GM20000 (cell line): Measurements from ENCODE around the gene KLF13.
A peak's percentile ranks its signal among the peaks of the same experiment; 100 is the strongest.

Experiments used
- DNase-seq: peaks from one replicate; pipeline ENCODE4 v3.0.0; 2012; ENCODE audit warnings: low spot score
- TF ChIP-seq, protein P1 (sequence below): IDR thresholded peaks from 2 replicates; pipeline ENCODE4 v1.5.1; 2012; ENCODE audit warnings: mild to moderate bottlenecking, control low read depth; ENCODE audit errors: extremely low read depth, missing control alignments

KLF13 gene

DNA sequence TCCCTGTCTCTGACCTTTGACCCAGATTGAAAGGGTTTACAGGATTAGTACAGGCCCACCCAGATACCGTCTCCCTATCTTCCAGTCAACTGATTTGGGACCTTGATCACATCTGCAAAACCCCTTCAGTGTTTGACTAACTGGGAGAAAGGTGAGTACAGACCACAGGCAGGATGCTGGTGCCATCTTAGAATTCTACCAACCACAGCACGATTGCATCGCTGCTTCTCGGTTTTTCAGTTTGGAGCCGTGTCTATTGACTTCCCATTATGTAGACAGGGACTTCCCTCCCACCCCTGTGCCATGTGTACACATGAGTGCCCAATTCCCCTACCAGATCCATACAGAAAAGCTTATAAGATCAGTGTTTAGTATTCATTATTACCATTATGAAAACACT lies 6.6 kb upstream of the KLF13 start:
- DNase-seq = no peak
- TF ChIP-seq, protein P1, sequence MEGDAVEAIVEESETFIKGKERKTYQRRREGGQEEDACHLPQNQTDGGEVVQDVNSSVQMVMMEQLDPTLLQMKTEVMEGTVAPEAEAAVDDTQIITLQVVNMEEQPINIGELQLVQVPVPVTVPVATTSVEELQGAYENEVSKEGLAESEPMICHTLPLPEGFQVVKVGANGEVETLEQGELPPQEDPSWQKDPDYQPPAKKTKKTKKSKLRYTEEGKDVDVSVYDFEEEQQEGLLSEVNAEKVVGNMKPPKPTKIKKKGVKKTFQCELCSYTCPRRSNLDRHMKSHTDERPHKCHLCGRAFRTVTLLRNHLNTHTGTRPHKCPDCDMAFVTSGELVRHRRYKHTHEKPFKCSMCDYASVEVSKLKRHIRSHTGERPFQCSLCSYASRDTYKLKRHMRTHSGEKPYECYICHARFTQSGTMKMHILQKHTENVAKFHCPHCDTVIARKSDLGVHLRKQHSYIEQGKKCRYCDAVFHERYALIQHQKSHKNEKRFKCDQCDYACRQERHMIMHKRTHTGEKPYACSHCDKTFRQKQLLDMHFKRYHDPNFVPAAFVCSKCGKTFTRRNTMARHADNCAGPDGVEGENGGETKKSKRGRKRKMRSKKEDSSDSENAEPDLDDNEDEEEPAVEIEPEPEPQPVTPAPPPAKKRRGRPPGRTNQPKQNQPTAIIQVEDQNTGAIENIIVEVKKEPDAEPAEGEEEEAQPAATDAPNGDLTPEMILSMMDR = no peak

- no peak for DNase-seq
- TF ChIP-seq, protein P1 = no peak
These were observed 5.2 kb upstream of the KLF13 start for GRCh38 chr15:31321418-31321817.

DNA sequence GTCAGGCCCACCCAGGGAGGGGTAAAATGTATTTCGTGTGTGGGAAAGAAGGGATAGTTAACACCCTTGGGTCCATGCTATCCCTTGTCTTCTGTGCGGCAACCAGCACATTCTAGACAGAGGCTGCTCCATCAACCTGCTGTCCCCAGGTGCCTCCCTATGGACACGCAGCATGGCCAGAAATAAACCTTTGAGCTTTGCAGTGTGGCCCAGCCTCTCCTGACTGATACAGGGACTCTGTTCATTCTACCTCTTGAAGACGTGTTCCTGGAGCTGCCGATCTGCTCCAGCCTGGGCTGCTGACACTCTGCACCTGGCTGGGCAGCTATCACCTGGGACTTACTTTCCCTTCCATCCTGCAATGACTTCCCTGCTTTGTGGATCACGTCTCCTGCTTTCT lies 4.1 kb upstream of the KLF13 start:
- TF ChIP-seq, protein P1 = no peak
- DNase-seq = no peak

- TF ChIP-seq, protein P1 = no peak
- no peak for DNase-seq
These were observed 3.0 kb upstream of the KLF13 start for GRCh38 chr15:31323627-31324026.

DNA sequence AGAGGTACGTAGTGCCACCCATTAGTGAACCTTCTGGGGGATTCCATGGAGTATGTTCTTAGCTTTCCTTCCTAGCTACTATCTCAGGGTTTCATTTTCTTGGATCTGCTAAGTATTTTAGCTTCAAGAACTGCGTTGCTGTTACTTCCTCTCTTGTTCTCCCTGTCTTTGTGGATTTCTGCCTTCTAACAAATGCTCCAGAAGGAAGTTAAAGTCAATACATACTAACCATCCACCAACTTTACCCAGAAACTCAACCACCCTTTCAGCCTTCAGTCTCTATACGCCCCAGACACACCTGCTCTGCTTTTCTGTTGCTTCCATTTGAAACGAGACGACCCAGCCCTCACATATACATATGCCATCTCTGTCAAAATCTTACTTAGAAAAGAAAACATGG lies 2.4 kb upstream of the KLF13 start:
- DNase-seq = no peak
- TF ChIP-seq, protein P1 = no peak

DNA sequence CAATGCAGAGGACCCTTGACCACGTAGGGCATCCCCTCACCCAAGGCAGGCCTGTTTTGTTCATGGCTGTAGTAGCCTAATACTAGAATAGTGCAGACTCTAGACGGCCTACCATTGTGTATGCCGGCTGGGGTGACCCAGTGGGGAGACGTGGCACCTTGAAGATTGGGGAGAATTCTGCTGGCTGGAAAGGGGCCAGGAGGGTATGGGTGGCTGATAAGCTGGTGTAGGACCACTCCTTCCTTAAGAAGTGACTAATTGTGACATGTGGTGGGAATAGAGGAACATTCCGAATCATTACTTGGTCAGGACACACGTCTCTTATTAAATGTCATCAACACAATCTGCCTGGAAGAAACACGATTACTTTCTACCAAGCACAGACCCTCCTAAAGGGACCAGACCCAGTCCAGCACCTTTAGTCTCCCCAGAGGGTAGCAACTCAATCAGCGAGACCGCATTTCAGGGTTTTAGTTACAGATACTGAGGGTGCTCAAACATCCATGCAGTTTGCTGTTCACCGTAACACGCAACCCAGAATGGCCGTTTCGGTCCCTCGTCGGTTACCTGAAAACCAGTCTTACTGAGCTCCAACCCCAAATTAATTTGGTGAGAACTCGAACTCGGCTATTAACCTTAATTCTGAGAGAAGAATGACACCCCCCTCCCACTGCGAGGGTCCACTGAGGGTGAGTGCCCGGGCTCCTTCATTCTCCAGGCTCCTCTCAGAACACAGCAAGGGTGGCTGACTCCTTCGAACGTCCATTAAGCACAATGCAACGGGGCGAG lies 1.6 kb upstream of the KLF13 start:
- no peak for DNase-seq
- TF ChIP-seq, protein P1 = no peak

- TF ChIP-seq, protein P1 = no peak
- peak; percentile 50 for DNase-seq
These were observed 960 bp upstream of the KLF13 start for GRCh38 chr15:31325595-31326155.
